Ramos (cell line): Measurements from ENCODE around the gene SRGAP2C.
"Not testable (repeated sequence)": the region's sequence is repeated elsewhere in the genome, so short reads cannot be mapped to it uniquely, and the experiment has no call there.

Experiments
- in situ Hi-C: fragments of 300-500 bp; cut with MboI; formaldehyde crosslinking; loops from one replicate; pipeline ENCODE4 v1.14.3; 2022; ENCODE audit warnings: low sequenced_read_pairs; ENCODE audit not compliant: unreplicated experiment

SRGAP2C gene

DNA sequence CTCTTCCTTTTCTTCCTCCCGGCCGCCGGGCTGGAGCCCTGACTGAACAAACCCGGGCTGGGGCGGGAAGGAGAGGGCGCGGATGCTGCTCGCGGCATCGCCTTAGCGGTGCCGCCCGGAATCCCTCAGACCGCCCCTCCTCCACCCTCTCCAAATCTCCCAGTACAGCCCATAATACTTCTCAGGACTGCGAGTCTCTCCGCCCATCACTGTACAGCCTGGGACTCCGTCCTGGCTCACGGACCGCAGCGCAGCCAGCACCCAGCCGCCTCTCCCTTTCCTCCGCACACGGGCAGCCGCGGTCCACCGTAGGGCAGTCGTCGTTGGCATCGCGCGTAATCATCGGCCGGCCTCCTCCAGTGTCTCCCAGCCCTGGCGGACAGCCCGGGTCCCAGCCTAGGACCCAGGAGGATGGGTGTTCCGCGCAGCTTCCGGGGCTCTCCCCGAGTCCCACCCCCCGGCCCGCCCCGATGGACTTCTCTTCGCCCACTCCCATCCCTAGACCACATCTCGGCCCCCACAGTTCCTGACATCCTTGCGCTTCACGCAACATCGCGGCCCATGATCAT, 449 bp downstream of the SRGAP2C start:
- in situ Hi-C loops, result not testable (repeated sequence)

DNA sequence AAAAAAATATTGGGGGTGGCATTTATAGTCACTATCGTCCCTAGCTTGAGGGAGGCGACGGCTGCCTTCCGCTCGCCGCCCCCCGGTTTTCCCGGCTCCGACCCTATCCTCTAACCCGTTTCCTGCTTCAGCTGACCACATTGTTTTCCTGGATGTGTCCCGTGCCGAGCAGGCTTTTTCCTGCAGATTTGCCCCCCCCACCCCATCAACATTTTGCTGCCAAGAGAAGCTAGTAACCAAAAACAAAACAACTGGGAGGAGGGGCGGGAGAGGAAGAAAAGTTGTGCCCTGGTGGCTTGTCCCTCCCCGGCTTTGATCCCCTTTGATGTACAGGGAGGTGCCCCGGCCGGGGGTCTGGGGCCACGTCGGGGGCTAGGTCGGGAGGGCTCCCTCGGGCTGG, 1.4 kb downstream of the SRGAP2C start:
- in situ Hi-C loops, result not testable (repeated sequence)

DNA sequence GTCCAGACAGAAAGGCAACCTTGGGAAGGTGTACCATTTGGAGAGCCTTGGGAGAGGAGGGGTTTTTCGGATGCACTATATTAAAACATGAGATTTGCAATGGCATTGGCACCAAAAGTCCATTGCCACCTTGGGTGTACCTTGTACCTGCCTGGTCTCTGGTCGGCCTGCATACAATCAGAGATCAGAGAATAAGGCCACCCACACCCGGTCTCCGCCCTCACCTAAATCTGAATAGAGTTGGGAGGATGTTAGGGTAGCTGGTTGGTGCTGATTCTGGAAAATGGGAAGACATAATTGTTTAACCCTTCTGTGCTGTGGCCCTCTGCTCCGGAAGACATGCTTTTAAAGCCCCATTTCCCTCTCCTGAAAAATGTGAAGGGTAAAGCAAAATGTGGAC, 3.1 kb downstream of the SRGAP2C start:
- in situ Hi-C loops, result not testable (repeated sequence)

DNA sequence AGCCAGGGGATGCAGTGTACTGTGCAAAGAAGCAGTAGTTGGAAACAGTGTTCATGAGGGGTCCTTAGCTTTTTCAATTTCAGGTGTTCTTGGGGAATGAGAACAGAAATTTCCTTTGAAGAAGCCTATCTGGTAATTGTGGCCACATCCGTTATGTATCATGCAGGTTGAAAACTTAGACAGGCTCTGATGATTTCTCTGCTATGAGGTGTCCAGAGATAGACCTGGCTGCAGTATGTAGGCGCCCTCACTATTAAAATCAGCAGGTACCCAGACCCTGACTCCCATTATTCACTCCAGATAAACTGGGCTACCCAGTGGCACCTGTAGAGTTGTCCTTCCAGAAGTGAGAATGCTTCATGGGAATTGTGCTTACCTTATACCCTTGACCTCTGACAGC, 7.7 kb downstream of the SRGAP2C start:
- in situ Hi-C loops, result not testable (repeated sequence)

DNA sequence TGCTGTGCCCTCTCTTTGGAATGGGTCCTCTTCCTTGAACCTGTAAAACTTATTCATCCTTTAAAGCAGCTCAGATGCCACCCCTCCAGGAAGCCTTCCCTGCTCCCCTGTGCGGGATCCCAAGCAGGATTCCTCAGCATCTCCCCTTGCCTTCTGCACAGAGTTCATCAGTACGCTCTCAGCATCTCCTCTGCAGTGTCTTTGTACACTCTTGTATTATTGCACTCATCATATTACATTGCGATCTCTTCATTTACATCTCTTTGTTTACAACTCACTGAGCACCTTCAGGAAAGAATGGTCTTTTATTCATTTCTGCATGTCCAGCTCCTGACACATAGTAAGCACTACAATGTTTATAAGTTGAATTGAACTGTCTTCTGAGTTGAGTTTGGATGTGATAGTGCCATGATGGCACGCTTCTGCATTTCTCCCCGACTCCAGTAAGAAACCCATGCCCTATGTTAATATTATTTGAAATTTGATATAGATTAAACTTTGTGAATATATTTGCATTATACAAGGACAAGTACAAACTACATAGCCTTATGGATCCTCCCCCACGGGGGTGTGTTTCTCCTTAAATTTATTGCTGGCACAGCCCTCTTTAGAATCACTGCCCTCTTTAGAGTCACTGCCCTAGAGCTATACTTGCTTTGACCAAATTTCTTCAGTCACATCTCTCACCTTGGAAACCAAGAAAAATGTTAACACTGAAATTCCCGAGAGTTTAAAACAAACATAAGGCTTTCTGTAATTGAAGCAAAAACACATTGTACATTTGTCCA, 12.5 kb downstream of the SRGAP2C start:
- in situ Hi-C loops, result not testable (repeated sequence)

DNA sequence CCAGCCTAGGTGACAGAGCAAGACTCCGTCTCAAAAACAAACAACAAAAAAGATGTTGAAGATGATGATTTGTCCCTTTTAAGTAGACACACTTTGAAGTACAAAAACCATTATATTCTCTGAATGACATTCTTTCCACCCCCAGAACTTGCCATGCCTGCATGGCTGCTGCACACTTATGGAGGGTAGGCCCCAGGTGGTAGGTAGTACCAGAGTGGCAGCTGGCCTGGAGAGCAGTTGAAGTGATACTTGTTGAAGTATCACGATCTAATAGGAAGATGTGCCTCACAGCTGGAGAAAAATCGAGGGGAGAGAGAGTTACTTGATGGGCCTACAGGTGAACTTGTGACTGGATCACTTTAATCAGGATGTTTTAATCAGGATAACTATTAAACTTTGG, 15.0 kb downstream of the SRGAP2C start:
- in situ Hi-C loops, result not testable (repeated sequence)

DNA sequence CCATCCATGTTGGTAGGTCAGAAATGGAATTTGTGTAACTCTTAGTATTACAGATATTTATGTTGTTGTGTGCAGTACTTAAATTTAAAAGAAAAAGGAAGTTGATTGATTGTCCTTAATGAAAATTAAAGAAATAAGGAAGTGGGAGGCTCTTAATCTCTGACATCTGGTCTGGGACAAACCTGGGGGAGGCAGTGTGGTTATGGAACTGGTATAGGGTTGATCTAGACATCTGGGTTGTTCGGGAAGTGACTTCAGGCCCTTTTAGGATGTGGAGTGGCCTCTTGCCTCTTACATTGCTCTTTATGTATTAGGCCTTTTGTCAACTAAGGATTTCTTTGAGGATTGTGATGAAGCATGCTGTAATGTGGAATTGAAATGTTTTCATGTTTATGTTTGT, 15.5 kb downstream of the SRGAP2C start:
- in situ Hi-C loops, result not testable (repeated sequence)

DNA sequence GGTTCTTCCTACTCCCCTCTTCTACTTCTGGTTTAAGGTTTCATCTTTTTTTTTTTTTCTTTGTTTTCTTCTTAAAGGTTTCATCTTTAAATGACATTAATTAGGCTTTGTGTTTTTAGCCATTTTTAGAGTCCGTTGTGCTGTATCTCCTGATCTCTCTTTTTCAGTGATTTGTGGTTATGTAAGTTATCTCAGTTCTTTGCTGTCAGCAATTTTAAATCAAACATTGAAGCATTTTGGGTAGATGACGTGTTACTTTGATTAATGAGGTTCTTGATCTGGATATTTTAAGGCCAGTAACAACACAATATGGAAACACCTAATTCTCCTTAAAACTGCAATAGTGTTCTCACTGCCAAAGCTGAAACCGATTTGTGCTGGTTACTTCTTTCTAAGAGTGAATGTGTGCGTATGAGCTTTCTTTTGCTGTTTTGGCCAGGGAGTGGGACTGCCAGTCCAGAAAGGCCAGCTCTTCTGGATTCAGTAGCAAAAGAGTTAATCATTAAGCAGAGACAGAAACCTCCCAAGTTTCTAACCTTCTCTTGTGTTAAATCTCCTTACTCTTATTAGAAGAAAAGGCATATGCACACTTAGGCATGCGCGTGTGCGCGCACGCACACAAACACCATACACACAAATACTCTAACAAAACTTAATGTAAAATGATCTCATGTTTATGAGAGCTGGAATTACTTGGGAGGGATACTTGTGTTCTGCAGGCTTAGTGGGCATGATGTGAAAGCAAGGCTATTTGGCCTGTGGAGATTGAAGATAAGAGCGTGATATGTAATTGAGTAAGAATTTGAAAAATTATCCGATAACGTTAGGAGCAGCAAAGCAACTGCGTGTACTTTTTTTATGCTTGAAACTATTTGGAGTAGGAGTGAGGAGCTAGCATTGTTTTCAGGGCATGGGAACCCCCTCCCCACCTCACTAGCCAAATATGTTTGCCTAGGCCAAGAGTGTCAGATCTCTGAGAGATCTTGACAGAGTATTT, 16.5 kb downstream of the SRGAP2C start:
- in situ Hi-C loops, result not testable (repeated sequence)

DNA sequence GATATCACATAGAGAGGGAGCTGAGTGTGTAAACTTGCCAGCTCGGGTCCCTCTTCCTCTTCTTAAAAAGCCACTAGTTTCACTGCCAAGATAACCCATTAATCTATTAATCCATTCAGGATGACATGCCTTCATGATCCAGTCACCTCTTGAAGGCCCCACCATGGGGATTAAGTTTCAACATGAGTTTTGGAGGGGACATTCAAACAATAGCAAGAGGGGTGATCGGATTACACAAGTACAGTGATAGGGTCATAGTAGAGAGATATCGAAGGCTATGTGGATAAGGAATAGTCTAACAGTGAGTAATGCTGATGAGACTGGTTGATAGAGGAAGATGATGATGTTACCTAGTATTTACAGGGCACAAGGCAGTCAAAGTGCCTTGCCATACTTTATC, 18.2 kb downstream of the SRGAP2C start:
- in situ Hi-C loops, result not testable (repeated sequence)

DNA sequence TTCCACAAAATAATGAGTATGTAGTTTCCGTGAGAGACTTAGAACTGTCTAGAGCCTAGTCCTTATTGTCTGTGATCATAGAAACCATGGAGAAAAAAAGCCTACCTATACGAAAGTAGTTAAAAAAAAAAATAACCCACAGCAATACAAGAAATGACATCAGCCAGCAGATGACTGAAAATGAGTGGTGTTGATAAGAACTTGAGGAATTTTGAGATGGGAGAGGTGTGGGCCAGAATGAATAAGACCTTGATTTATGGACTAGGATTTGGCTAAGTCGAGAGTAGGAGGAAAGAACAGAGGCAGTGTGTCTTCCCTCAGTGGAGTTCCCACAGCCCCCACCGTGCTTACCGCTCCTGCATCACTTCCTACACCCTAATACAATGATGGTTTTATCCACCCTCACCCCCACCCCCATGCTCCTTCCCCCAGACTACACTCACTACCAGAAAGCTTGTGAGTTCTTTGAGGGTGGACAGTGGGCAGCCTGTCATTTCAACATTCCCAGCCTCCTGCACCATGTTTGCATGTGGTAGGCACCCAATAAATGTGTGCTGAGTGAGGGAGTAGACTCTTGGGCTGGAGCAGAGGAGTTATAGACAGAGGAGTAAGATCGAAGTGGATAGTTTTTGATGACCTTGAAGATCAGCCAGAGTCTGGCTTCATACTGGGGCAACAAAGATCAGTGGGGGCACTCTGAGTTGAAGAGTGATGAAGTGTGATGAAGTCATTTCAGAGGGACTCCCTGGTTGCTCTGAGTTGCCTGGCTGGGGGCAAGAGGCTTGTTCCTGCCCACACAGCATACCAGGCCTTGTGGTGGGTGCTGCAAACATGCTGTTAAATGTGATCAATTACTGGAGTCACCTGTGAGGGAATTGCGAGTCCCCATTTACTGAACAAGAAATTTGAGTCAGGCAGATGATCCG, 21.3 kb downstream of the SRGAP2C start:
- in situ Hi-C loops, result not testable (repeated sequence)

DNA sequence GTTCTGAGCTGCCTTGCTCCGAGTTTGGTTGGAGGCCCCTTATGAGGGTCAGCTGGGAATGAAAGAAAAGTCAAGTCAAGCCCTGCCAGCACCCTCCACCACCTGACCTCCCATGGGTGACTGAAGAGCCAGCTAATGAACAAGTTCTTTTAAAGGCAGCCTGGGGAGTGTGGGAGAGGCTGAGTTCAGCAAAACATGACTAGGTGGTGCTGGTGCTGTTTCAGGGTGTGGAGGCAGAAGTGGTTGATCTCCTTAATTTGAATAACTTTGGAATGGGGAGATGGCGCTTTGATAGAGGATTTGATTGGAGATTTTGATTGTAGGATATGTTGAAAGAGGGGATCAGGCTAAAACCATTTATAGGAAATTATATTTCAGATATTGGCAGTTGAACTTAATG, 22.6 kb downstream of the SRGAP2C start:
- in situ Hi-C loops, result not testable (repeated sequence)

DNA sequence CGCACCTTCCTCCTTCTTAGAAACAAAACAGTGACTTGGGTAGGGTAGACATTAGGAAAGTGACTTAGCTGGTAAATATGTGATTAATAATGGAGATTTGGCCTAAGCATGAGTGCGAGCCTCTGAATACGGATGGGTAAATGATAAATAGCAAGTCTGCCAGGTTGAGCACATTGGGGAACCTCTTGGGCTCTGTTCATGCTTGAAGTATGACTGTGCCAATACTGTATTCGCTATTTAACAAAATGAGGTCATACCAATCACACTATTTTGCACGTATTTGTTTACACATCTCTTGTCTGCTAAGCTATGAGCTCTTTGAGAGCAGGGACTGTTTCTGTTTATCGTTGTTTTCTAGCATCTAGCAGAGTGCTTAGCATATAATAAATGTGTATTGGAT, 23.6 kb downstream of the SRGAP2C start:
- in situ Hi-C loops, result not testable (repeated sequence)

DNA sequence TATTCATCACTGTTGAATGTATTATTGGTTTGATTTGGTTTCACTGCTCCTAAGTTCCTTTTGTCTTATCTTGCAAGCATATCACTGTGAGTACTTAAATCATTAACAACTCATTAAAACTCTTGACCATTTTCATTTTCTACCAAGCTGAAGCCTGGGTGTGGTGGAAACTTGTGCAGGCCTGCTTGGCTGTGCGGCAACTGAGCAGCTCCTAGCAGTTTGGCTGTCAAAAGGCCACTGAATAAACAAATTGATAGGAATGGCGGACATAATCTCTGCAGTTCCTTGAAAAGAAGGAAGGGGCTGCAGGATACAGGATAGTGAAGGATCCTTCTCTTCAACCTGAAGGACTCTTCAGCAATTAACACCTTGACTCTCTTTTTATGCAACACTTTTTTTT, 26.0 kb downstream of the SRGAP2C start:
- in situ Hi-C loops, result not testable (repeated sequence)

DNA sequence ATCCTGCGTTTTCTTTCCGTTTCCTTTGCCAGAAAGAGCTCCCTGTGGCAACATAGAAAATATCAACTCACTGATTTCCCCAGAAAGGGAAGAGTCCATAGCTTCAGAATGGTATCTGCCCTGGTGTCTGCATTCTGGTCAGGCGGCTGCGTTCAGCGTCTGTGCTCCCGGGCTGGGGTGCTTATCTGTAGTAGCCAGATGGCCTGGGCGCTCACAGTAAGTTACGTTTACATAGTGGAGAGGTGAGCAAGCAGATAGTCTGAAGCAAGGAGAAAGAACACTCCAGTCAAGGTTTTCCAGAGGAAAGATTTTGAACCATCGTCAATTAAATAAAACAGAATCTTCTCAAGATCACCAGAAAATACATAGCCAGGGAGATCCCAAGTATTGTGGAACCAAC, 28.7 kb downstream of the SRGAP2C start:
- in situ Hi-C loops, result not testable (repeated sequence)

DNA sequence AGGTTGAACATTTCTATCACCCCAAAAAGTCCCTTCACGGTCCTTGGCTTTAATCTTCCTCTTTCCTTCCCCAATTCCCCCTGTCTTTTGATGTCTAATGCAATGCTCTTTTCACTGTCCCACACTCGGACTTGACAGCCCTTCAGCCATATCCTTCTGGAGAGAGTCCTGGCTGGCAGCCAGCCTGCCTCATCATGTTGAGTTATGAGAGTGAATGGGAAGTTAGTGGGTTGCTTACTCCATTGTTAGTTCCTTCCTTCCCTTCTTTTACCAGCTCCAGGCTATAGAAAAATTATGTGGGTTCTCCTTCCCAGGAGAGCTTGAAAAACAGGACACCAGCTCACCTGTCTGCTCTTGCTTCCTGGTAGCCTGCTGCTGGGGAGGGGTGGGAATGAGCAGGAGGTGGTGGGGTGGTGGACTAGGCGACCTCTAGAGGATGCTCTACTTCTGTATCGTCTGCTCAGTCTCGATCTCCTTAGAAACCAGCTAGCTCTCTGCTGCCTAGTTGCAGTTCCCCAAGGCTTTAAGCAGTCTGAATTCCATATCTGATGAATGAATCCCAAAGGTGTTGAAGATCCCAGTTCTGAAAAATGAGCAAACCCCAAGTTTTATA, 29.9 kb downstream of the SRGAP2C start:
- in situ Hi-C loops, result not testable (repeated sequence)

DNA sequence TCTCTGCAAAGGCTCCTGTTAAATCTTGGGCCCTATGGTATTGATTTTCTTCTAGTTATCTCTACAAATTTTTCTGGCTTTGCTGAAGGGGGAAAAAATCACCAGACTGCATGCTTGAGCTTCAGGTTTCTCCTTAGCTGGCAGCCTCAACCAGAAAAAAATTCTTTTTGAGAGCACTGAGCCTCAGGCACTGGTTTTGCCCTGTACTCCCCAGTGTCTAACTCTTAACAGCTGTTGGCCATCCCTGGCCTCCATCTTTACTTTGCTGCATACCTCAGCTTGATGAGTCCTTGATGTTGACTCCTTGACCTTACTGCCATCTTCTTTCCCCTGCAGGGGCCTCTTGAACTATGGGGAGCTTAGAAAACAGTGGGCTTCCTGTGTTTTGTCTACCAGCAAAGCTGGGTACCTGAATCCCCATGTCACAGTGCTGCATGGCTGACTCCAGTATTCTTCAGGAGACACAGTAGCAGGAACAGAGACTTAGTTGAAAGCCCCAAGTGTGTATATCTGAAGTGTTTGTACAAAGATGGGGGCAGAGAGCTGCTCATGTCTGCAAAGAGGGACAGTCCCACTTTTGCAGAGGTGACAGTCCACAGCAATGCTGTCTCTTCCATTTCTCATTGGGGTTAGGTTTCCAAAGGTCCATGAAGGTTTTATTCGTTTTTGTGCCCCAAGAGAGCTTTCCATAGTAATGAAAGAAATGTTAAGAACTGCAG, 31.1 kb downstream of the SRGAP2C start:
- in situ Hi-C loops, result not testable (repeated sequence)

DNA sequence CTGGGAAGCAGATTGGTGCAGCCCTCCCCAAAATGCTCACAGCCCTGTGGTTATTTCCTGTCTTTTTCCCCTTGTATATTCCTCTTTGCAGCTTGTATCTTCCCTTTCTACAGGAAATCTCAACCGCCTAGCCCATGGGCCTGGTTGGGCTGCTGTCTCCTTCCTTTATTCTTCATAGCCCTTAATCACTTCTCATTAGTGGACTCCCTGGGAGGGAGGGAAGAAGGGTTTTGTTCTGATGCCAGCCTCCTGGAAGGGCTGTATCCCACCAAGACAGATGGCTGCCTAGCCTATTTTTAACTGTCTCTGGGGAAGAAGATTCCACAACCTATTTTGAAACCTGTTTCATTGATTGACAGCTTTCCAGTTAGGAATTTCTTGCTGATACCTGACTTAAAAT, 31.9 kb downstream of the SRGAP2C start:
- in situ Hi-C loops, result not testable (repeated sequence)

DNA sequence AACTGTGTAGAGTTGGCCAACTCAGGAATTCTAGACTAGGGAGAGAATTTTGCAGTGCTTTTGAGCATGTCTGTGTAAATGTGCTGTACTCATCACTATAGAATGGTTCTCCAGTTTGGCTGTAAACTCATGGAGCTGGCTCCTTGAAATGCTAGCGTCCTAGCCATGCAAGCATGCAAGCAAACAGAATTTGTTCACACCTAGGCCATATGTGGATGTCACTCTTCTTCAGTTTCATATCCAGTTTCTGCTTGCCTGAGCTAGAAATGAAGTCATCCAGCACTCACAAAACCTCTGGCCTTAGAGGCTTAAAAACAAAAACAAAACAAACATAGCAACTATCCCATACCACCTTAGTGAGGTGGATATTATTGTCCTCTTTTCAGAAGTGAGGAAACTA, 37.0 kb downstream of the SRGAP2C start:
- in situ Hi-C loops, result not testable (repeated sequence)

DNA sequence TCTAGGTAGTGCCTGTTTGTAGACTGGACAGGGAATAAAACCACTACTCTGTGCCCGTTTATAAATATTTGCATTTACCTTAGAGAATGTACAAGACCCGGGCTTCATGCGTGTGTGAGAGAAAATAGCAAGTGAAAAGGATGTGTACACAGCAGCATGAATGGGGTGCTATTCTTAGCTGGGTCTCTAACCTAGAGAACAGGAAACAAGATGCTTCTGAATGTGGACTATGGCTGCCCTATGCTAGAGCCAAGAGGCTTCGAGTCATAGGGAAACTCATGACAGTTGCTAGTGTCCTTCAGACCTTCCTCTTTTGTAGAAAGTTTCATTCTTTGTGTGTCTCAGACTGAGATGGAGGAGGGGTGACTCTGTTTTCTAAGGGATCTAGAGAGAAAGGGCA, 39.9 kb downstream of the SRGAP2C start:
- in situ Hi-C loops, result not testable (repeated sequence)
